HG03045 (cell line): ENCODE results near the gene RESP18.
A peak's percentile ranks its signal among the peaks of the same experiment; 100 is the strongest.

Experiments used
- ATAC-seq: cut with Tn5 transposase; IDR thresholded peaks from one replicate; pipeline ENCODE4 v1.9.1; 2021; ENCODE audit warnings: mild to moderate bottlenecking, moderate library complexity; ENCODE audit not compliant: unreplicated experiment

Gene RESP18

GRCh38 chr2:219332542-219332941 lies at the start of gene RESP18:
RESP18 (minus strand) TSS chr2:219332744.
- no peak for ATAC-seq

- ATAC-seq, result no peak
Measured at GRCh38 chr2:219381448-219381847, 48.9 kb upstream of the RESP18 start.

GRCh38 chr2:219380926-219381325 lies 48.4 kb upstream of the RESP18 start:
- no peak for ATAC-seq

GRCh38 chr2:219378163-219378851 lies 45.8 kb upstream of the RESP18 start:
- ATAC-seq, result no peak

- no peak for ATAC-seq
Measured at GRCh38 chr2:219369447-219369861, 36.9 kb upstream of the RESP18 start.

- ATAC-seq, result no peak
Measured at GRCh38 chr2:219368690-219369191, 36.2 kb upstream of the RESP18 start.

GRCh38 chr2:219362524-219363164 lies 30.1 kb upstream of the RESP18 start:
- ATAC-seq, result peak; percentile 92

GRCh38 chr2:219362072-219362471 lies 29.5 kb upstream of the RESP18 start:
- no peak for ATAC-seq

- no peak for ATAC-seq
Measured at GRCh38 chr2:219358170-219359075, 25.9 kb upstream of the RESP18 start.

GRCh38 chr2:219356834-219357233 lies 24.3 kb upstream of the RESP18 start:
- ATAC-seq, result no peak

GRCh38 chr2:219354582-219354981 lies 22.0 kb upstream of the RESP18 start:
- no peak for ATAC-seq

- no peak for ATAC-seq
Measured at GRCh38 chr2:219353129-219353528, 20.6 kb upstream of the RESP18 start.

GRCh38 chr2:219352448-219353023 lies 20.0 kb upstream of the RESP18 start:
- ATAC-seq, result no peak

GRCh38 chr2:219350710-219351221 lies 18.2 kb upstream of the RESP18 start:
- ATAC-seq, result no peak

GRCh38 chr2:219350215-219350614 lies 17.7 kb upstream of the RESP18 start:
- ATAC-seq, result no peak

GRCh38 chr2:219344751-219345430 lies 12.3 kb upstream of the RESP18 start:
- no peak for ATAC-seq

- ATAC-seq, result no peak
Measured at GRCh38 chr2:219335373-219335786, 2.8 kb upstream of the RESP18 start.

- no peak for ATAC-seq
Measured at GRCh38 chr2:219334076-219334475, 1.5 kb upstream of the RESP18 start.

- no peak for ATAC-seq
Measured at GRCh38 chr2:219331560-219332213, 857 bp downstream of the RESP18 start.

- no peak for ATAC-seq
Measured at GRCh38 chr2:219327719-219328118, 4.8 kb downstream of the RESP18 start.
